Activated T-cell treated with anti-CD3 and anti-CD28 coated beads for 48 hours (primary cell): Measurements from ENCODE around the gene NPFFR1.
"Not testable (repeated sequence)": the region's sequence is repeated elsewhere in the genome, so short reads cannot be mapped to it uniquely, and the experiment has no call there.

Experiments
- DNase-seq: peaks from one replicate; pipeline ENCODE4 v3.0.0-alpha.2; 2020; ENCODE audit warnings: low read depth

The NPFFR1 gene

GRCh38 chr10:70222811-70223447 is 60.9 kb downstream of the NPFFR1 start:
- DNase-seq = not testable (repeated sequence)

- DNase-seq = no peak
These were observed 61.4 kb downstream of the NPFFR1 start for GRCh38 chr10:70222340-70222794.

GRCh38 chr10:70221030-70221429 is 62.8 kb downstream of the NPFFR1 start:
- no peak for DNase-seq

GRCh38 chr10:70212879-70213278 is 70.9 kb downstream of the NPFFR1 start:
- DNase-seq = no peak

- DNase-seq = no peak
These were observed 71.5 kb downstream of the NPFFR1 start for GRCh38 chr10:70212277-70212676.

GRCh38 chr10:70206762-70207161 is 77.0 kb downstream of the NPFFR1 start:
- no peak for DNase-seq

- no peak for DNase-seq
These were observed 82.7 kb downstream of the NPFFR1 start for GRCh38 chr10:70201105-70201504.

GRCh38 chr10:70198696-70199466 is 84.9 kb downstream of the NPFFR1 start:
- no peak for DNase-seq
